Natural killer cell treated with Interleukin-12 subunit alpha and Interleukin-12 subunit beta and Interleukin-15 and Interleukin-18, amount 100 ng/mL, for 72 hours (primary cell): ENCODE data around the gene AFTPH. TPM values are rescaled to one million over a fixed set of nuclear protein-coding genes. Genes with fewer than 3 reads are reported as not detected.

ENCODE experiments used
- ATAC-seq, 2 donors: fragments of 150-1000 bp; cut with Tn5 transposase in 1 of 2; sonication (Bioruptor Pico), chemical (Tn5 transposase) in 1 of 2; 2 replicates each; pipeline ENCODE4 v1.10.0; 2021
- DNase-seq: peaks from one replicate; pipeline ENCODE4 v3.0.0; 2022; ENCODE audit warnings: low spot score
- H3K27ac Mint-ChIP-seq, 2 donors: 1 replicate in 1 of 2; 2 replicates in 1 of 2; pipeline ENCODE4 v1.8.0; 2022; ENCODE audit warnings: mixed read lengths in 2 of 2, mild to moderate bottlenecking in 1 of 2, moderate library complexity in 1 of 2
- H3K27me3 Mint-ChIP-seq, 2 donors: 1 replicate in 1 of 2; 2 replicates in 1 of 2; pipeline ENCODE4 v1.8.0; 2022; ENCODE audit warnings: mixed read lengths in 2 of 2
- H3K36me3 Mint-ChIP-seq: one replicate; pipeline ENCODE4 v1.8.0; 2022; ENCODE audit warnings: mixed read lengths
- H3K4me1 Mint-ChIP-seq, 2 donors: 1 replicate in 1 of 2; 2 replicates in 1 of 2; pipeline ENCODE4 v1.8.0; 2022; ENCODE audit warnings: low read depth in 2 of 2, mixed read lengths in 2 of 2, mild to moderate bottlenecking in 1 of 2
- H3K4me3 Mint-ChIP-seq: one replicate; pipeline ENCODE4 v1.8.0; 2022; ENCODE audit warnings: mixed read lengths
- H3K9me3 Mint-ChIP-seq: 2 replicates; pipeline ENCODE4 v1.8.0; 2022; ENCODE audit warnings: mixed read lengths
- total RNA-seq, 2 donors: library from RNA; stranded (reverse); gene quantifications; one replicate each; pipeline ENCODE4 v1.2.3, GENCODE V29; 2022

The AFTPH gene
- total RNA-seq, 2 donors from 2014 or later = 38.7 to 49.0 TPM

DNA sequence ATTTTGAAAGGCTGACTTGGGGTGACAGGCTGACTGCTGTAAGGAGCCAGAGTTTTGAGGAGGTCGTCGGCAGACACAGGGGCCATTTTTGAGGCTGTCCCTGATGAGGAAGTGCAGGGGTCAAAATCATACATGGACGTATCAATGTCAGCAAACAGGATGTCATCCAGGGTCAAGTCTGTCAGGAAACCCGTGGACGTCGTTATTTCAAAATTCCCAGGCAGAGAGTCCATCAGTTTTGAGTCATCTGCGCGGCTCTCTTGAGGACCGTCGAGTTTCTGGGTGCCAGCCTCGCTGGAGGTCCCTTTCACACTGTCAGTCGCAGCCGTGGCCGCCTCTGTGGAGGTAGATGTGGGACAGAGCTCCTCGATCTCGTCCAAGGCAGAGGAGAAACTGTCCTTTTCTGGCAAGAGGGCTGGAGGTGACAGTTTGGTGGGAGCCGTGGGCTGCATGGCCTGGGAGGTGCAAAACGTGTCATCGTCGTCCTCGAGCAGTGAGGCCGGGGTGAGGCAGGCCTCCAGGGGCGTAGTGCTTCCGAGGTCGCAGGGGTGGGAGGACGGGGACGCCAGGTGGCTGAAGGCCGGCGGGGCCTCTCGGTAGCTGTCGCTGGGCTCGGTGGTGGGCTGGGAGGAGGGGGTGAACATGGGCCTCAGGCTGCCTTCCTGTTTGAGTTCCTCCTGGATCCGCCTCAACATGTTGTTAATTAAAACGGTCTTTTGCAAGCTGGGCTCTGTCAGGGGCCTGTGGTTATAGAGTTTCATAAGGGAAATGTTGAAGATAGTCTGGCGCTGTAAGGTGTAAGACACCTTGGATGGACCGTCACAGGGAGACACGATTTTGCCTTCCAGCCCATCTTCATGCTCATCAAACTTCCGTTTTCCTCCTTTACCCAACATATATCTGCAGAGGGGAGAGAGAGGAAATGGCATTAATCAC is 112.1 kb downstream of the AFTPH start:
- no peak for DNase-seq
- peaks cover 15% of the 10 kb centered on the region for H3K36me3 Mint-ChIP-seq

DNA sequence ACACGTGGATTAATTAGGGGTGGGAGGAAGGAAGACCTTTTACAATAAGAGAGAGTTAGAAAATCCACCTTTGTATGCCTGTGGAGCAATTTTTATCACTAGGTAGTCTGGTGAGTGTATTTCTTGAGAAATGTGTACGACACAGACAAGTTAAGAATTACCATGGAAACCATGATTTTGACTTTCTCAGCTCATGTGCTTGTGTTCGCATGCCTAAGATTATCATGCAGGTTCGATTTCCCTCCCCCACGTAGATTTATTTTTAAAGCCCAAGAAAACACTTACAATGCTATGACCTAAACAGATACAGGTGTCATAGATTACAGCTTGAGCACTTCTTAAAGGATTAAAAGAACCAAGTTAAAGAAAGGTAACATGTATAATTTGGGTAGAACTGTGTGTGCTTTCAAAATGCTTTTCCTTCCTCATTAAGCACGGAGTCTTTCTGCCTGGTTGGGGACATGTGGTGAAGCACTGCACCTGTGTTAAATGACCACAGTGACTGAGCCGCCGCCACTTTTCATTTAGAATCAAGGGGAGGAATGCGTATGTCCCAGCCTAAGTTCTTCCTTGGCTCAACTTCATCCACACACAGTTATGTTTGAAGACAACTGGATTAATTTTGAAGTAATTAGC is 113.0 kb downstream of the AFTPH start:
- no peaks in the 10 kb centered on the region for H3K9me3 Mint-ChIP-seq
- H3K36me3 Mint-ChIP-seq = peaks cover 15% of the 10 kb centered on the region
- peak overlapping the region; percentile 51 for H3K4me3 Mint-ChIP-seq
- peak overlapping the region; percentile 35 to 49 for H3K27ac Mint-ChIP-seq
- no peaks in the 10 kb centered on the region for H3K27me3 Mint-ChIP-seq
- ATAC-seq (peak in 1 of 2 donors; percentile 24), DNase-seq (no peak)
- H3K4me1 Mint-ChIP-seq = peaks cover 43 to 49% of the 10 kb centered on the region in 2 donors

More for the DNA sequence above, 112.1 kb downstream of the AFTPH start:
- Mint-ChIP-seq H3K4me1 (peaks cover 40 to 45% of the 10 kb centered on the region in 2 donors), H3K27ac (peak overlapping the region; percentile 35 to 49), H3K27me3 (no peaks in the 10 kb centered on the region), H3K4me3 (peak overlapping the region; percentile 61), H3K9me3 (no peaks in the 10 kb centered on the region)
- peak; percentile 67 to 70 for ATAC-seq

- H3K27ac Mint-ChIP-seq = peak overlapping the region; percentile 10 to 35
- H3K9me3 Mint-ChIP-seq = no peaks in the 10 kb centered on the region
Observed at GRCh38 chr2:64637931-64638330, 113.8 kb downstream of the AFTPH start.

DNA sequence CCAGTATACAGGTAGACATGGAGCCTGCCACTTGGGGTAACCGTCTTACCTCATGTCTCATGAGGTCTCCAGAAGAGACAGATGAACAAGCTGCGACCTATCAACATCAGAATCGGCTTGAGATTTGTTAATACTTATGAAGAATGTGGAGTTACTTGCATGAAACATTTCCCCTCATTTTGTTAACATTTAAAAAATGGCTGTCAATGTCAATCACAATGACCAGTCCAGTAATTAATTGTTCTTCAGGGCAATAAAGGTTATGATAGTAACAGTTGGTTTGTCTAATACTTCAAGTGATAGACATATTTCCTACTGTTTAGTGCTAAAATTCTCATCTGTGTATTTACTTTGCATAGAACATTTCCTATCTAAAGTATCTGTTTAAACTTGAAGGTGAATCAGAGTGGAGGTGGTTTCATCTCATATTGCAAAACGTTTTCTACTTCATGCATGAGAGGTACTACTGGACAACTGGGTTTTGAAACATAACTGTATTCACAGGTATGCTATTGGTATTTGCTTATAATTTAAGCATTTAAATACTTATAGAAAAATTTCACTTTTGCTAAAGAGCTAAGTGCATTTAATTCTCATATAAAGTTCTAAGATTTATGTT is 114.5 kb downstream of the AFTPH start:
- Mint-ChIP-seq H3K4me3 (no peak overlapping the region), H3K36me3 (peaks cover 7% of the 10 kb centered on the region), H3K27me3 (no peaks in the 10 kb centered on the region), H3K9me3 (no peaks in the 10 kb centered on the region), H3K4me1 (peaks cover 51 to 57% of the 10 kb centered on the region in 2 donors), H3K27ac (peak overlapping the region; percentile 10 to 35)
- no peak for ATAC-seq
- DNase-seq = no peak

More at GRCh38 chr2:64637931-64638330, 113.8 kb downstream of the AFTPH start:
- no peaks in the 10 kb centered on the region for H3K27me3 Mint-ChIP-seq
- H3K4me1 Mint-ChIP-seq = peaks cover 47 to 54% of the 10 kb centered on the region in 2 donors
- DNase-seq (no peak), ATAC-seq (no peak)
- H3K36me3 Mint-ChIP-seq = peaks cover 12% of the 10 kb centered on the region
- H3K4me3 Mint-ChIP-seq = peak overlapping the region; percentile 16

- H3K27ac Mint-ChIP-seq = peak overlapping the region in 1 of 2 donors; percentile 28
Observed at GRCh38 chr2:64639691-64640090, 115.6 kb downstream of the AFTPH start.

DNA sequence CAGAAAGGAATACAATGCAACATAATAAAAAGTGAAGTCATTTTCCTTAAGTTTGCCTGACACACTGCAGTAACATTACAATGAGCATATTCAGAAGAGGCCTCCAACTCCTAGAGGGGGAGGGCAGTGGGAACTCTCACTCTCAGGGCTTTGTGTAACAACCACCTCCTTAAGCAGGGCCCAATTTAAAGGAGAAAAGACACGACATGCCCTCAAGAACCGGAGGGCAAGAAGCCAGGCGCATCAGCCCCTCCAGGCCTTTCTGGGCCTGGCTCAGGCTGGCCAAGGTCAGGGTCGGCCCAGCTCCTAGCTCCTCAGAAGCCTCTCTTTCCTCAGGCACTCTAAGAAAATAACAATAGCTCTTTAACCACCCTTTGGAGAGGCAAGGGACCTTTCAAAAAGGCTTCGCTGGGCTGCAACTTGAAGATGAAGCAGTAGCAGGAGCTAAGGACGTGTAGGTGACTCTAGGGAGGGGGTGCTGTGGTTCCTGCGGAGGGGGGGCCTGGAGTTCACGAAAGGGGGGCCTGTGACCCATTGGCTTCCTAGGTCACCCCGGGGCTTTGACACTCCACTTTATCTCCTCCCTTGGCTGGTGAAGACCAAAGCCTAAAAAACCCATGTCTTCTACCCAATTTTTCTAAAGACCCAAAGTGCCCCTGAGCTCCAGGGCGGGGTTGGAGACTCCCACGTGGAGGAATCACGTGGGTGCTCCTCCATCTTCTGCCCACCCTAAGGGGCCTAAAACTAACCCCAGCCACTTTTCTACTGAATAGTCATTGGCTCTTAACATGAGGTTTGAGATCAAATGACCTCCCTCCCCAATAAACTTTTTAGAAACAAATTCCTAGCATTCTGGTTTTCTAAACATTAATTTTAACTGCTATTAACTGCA is 116.3 kb downstream of the AFTPH start:
- ATAC-seq = no peak
- H3K9me3 Mint-ChIP-seq = no peaks in the 10 kb centered on the region
- no peak overlapping the region for H3K4me3 Mint-ChIP-seq
- peaks cover 4% of the 10 kb centered on the region for H3K36me3 Mint-ChIP-seq
- peak overlapping the region in 1 of 2 donors; percentile 28 for H3K27ac Mint-ChIP-seq
- DNase-seq = no peak
- no peaks in the 10 kb centered on the region for H3K27me3 Mint-ChIP-seq
- peaks cover 65 to 71% of the 10 kb centered on the region in 2 donors for H3K4me1 Mint-ChIP-seq

More at GRCh38 chr2:64639691-64640090, 115.6 kb downstream of the AFTPH start:
- Mint-ChIP-seq H3K27me3 (no peaks in the 10 kb centered on the region), H3K36me3 (peaks cover 4% of the 10 kb centered on the region), H3K9me3 (no peaks in the 10 kb centered on the region), H3K4me3 (no peak overlapping the region), H3K4me1 (peaks cover 59 to 65% of the 10 kb centered on the region in 2 donors)
- no peak for ATAC-seq
- DNase-seq = no peak

GRCh38 chr2:64641599-64641998 is 117.5 kb downstream of the AFTPH start:
- Mint-ChIP-seq H3K27me3 (no peaks in the 10 kb centered on the region), H3K9me3 (no peaks in the 10 kb centered on the region), H3K27ac (no peak overlapping the region), H3K4me3 (no peak overlapping the region), H3K4me1 (peaks cover 53 to 63% of the 10 kb centered on the region in 2 donors), H3K36me3 (no peaks in the 10 kb centered on the region)
- DNase-seq (no peak), ATAC-seq (no peak)

Other genes starting within 250 kb of the AFTPH start
- gene LGALSL, start 70.2 kb upstream of the AFTPH start, total RNA-seq = under 1 TPM; 0.31 to 0.50 TPM
- gene SERTAD2, start 129.6 kb downstream of the AFTPH start, total RNA-seq = 10 to 100 TPM; 15.6 to 23.9 TPM